HG03520 (cell line): Measurements from ENCODE around the gene KRTAP4-12.
"Not testable (repeated sequence)": the region's sequence is repeated elsewhere in the genome, so short reads cannot be mapped to it uniquely, and the experiment has no call there.

Experiments used
- ATAC-seq: cut with Tn5 transposase; IDR thresholded peaks from one replicate; pipeline ENCODE4 v1.9.1; 2021; ENCODE audit warnings: mild to moderate bottlenecking, moderate library complexity; ENCODE audit not compliant: unreplicated experiment

KRTAP4-12 gene

DNA sequence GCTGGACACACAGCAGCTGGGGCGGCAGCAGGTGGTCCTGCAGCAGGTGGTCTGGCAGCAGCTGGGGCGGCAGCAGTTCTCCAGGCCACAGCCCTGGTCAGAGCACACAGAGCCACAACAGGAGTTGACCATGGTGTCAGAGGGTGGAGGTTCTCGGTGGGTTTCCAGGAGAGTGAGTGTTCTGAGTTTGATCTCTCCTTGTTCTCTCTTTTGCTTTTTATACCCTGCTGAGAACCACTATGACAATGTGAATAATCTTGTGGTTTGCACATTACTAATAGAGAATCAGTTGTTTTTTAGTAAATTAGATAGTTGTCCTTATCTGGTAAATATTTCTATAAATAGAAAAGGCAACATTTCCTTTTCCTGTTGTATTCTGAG lies at the start of gene KRTAP4-12:
TSS of gene KRTAP4-12 (minus strand) at position 192 of the 381 bp plus-strand sequence. CDS start at position 132, 60 bp downstream.
- not testable (repeated sequence) for ATAC-seq

DNA sequence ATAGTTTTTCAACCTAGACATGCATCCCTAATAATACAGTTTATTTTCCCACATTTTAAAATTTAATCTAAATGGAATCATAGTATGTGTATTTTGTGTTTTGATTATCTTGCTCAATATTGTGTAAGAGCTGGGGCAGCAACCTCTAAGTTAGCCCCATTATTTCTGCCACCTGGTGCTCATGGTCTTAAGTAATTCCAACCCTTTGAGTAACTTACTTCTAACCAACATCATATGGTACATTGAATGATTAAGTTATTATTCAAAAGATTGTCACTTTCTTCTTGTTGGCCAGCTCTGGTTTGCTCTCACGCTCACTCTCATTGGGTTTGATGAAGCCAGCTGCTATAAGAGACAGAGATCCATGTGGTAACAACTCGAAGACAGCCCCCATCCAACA lies 47.9 kb upstream of the KRTAP4-12 start:
- no peak for ATAC-seq

DNA sequence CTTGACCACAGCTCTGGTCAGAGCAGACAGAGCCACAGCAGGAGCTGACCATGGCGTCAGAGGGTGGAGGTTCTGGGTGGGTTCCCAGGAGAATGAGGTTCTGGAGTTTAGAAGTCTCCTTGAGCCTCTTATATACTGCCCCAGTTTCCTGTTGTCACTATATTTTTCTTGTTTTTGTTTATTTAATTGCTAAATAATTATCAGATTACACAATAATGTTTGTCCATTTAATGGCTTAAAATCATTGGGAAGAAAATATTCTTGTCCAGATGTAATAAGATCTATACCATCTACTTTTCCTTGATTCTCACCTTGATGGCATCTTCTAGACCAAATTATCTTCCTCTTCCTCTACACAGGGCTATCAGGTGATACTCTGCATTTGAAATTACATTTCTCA lies 44.1 kb upstream of the KRTAP4-12 start, which contains the start of gene KRTAP4-3:
TSS of gene KRTAP4-3 (minus strand) at position 101 of the 400 bp plus-strand sequence. CDS start at position 52, 49 bp downstream.
- no peak for ATAC-seq

GRCh38 chr17:41167561-41167960 lies 43.6 kb upstream of the KRTAP4-12 start:
- no peak for ATAC-seq

- no peak for ATAC-seq
Observed at GRCh38 chr17:41163828-41164227, 39.8 kb upstream of the KRTAP4-12 start.

GRCh38 chr17:41160648-41161047 lies 36.7 kb upstream of the KRTAP4-12 start, which contains the start of gene KRTAP4-4:
TSS of gene KRTAP4-4 (minus strand) at chr17:41160748. CDS start at chr17:41160691, 57 bp downstream.
- ATAC-seq, result no peak

DNA sequence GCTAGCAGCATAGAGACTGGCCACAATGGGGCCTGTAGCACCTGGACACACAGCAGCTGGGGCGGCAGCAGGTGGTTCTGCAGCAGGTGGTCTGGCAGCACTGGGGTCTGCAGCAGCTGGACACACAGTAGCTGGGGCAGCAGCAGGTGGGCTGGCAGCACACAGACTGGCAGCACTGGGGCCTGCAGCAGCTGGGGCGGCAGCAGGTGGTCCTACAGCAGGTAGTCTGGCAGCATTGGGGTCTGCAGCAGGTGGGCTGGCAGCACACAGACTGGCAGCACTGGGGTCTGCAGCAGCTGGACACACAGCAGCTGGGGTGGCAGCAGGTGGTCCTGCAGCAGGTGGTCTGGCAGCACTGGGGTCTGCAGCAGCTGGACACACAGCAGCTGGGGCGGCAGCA lies 36.2 kb upstream of the KRTAP4-12 start:
- not testable (repeated sequence) for ATAC-seq

DNA sequence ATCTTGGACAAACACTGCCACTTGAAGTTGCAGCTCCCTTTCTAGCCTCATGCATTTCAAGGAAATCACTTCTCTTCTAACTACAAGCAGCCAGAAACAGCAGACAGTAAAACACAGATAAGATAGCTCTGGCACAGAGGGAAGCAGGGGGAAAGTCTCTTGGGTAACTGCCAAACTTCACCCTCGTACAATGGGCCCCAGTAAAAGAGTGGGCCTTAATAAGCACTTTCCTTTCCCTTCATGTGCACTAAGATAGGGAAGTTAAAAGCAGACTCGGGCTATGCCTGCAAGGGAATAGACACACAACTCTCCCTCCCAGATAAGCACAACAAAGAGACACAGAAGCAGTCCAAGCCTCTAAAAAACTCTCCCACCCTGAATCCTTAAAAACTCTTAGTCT lies 29.9 kb upstream of the KRTAP4-12 start:
- no peak for ATAC-seq

DNA sequence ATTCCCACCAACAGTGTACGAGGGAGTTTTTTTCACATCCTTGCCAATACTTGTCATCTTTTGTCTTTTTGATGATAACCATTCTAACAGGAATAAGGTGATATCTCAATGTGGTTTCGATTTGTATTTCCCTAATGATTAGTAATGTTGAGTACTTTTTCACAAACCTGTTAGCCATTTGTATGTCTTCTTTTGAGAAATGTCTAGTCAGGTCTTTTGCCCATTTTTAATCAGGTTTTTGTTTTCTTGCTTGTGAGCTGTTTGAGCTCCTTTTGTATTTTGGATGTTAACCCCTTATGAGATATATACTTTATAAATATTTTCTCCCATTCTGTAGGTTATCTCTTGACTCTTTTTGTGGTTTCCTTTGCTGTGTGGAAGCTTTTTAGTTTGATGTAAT lies 27.5 kb upstream of the KRTAP4-12 start:
- ATAC-seq, result no peak

GRCh38 chr17:41150026-41150425 lies 26.0 kb upstream of the KRTAP4-12 start:
- no peak for ATAC-seq

DNA sequence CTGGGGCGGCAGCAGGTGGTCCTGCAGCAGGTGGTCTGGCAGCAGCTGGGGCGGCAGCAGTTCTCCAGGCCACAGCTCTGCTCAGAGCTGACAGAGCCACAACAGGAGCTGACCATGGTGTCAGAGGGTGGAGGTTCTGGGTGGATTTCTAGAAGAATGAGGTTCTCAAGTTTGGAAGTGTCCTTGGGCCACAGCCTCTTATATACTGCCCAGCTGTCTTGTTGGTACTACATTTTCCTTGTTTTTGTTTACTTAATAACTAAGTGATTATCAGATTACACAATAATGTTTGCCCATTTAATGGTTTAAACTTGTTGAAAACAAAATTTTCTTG lies 25.6 kb upstream of the KRTAP4-12 start, which contains the start of gene KRTAP4-5:
TSS of gene KRTAP4-5 (minus strand) at position 174 of the 334 bp plus-strand sequence. CDS start at position 116, 58 bp downstream.
- ATAC-seq, result no peak

GRCh38 chr17:41148971-41149651 lies 25.1 kb upstream of the KRTAP4-12 start:
- not testable (repeated sequence) for ATAC-seq

- ATAC-seq, result no peak
Observed at GRCh38 chr17:41147531-41148204, 23.7 kb upstream of the KRTAP4-12 start.

DNA sequence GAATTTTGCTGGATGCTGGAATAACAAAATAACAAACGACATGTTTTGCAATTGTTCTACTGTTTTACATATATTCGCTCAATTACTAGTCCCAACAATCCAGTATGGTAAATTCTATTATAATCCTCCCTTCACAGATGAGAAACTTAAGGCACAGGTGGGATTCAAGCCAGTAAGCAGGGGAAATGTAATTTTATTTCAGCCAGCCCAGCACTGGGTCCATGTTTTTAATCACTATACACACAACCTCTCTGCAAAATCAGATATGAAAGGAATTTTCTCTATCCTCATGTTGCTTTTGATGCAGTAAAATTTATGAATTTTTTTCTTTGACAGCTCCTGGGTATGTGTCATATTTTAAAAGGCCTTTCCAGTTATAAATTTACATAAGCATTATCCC lies 21.3 kb upstream of the KRTAP4-12 start:
- no peak for ATAC-seq

DNA sequence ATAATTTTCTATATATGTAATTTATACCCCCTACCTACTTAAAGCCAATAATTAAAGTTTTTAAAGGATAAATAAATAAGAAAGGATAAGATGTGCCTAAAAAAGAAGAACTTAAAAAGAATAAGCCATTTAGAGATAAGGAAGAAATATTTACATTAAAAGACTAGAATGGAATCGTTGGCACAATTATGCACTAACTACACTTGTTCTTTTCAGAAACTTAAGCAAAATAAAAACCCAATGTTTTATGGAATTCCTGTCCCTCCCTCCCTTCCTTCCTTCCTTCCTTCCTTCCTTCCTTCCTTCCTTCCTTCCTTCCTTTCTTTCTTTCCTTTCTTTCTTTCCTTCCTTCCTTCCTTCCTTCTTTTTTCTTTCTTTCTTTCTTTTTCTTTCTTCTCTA lies 20.9 kb upstream of the KRTAP4-12 start:
- no peak for ATAC-seq

- ATAC-seq, result no peak
Observed at GRCh38 chr17:41141361-41141760, 17.4 kb upstream of the KRTAP4-12 start.

DNA sequence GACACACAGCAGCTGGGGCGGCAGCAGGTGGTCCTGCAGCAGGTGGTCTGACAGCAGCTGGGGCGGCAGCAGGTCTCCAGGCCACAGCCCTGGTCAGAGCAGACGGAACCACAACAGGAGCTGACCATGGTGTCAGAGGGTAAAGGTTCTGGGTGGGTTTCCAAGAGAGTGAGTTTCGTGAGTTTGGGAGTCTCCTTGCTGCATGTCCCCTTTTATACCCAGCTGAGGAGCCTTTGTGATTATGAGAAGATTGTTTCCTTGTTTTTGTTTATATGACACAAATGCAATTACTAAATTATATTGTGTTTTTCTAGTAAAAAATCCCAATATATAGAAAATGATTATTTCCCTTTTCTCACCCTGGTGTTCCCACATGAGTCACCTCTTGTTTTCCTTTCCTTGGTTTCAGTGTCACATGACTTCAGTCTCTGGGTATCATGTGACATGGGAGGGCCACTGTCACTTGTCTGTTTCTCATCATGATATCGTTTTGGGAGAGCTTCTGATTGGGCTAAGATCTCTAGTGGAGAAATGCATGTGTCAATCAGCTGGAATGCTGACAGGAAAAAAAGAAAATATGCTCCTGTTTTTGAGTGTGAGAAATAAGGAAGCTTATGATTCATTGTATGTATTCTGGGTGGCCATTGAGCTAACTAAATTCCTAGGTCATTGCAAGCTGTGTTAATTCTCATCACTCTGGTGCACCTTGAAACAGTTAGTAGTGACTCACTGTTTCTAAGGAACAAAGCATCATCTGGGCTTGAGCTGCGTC lies 16.6 kb upstream of the KRTAP4-12 start, which contains the start of gene KRTAP4-6:
TSS of gene KRTAP4-6 (minus strand) at position 185 of the 772 bp plus-strand sequence. CDS start at position 128, 57 bp downstream.
- ATAC-seq, result no peak

- not testable (repeated sequence) for ATAC-seq
Observed at GRCh38 chr17:41139865-41140264, 15.9 kb upstream of the KRTAP4-12 start.

DNA sequence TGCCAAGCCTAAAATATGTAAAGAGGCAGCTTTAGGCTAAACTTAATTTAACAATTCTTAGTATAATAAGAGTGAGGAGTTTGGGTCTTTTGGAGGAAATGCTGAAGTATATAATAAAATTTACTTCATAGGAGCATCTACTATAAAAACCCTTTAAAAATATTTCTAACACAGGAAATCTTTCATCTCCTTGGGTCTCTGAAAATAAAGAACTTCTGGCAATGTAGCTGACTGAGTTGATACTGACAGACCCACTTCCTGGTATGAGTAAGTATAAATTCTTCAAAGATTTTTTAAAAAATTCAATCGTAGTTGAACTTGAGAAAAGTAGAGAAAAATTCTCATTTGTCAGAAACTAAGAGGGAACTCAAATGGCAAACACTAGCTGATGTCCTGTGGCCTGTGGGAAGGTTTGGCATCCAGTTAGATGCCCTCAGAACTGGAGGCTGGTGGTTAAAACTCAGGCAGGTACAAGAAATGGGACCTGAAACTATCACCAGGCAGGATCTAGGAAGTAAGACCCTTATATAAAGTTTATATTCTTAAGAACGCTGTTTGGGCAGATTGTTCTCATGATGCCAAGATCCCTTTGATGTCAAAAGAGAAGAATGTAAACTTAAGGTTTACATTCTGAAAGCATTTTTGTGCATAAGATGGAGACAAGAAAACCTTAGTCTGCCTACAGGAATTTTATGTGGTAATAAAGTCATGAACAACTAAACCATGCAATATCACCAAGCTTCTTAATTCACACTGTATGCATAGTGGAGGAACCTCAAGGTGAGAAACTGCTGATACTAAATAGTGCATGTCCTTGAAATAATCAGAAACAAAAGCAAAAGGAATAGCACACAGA lies 10.1 kb upstream of the KRTAP4-12 start:
- ATAC-seq, result no peak

DNA sequence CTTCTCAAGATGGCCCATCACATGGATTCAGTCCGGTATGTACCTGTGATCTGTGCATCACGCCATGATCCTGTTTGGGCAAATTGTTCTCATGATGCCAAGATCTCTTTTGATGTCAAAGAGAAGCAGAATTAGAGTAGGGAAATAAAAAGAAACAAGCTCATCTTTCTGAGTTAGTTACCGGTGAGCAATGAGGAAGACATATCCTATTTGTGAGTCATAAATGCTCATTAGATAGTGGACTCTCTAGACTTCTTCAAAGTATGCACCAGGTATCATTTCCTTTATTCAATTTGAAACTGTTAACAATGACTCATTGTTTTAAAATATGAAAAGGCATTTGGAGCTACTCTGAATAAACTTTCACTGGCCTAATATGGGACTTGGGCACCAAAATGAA lies 8.0 kb upstream of the KRTAP4-12 start:
- ATAC-seq, result no peak
